WTC11 (cell line): ENCODE results near the gene PRKN. TPM values are rescaled to one million over a fixed set of nuclear protein-coding genes. Genes with fewer than 3 reads are reported as not detected.

ENCODE experiments used
- ATAC-seq: fragments of 200-7000 bp; cut with Tn5 transposase; 2 replicates; pipeline ENCODE4 v1.10.0; 2021; ENCODE audit warnings: mild to moderate bottlenecking, moderate library complexity
- CTCF ChIA-PET: fragments of 300-600 bp; sonication (Branson Sonifier 250); formaldehyde crosslinking; loops from one replicate; lab custom pipeline; 2021; ENCODE audit warnings: antibody characterized with exemption; lab: Charles Lee
- POLR2A ChIA-PET: fragments of 350-600 bp; sonication (Branson Sonifier 250); formaldehyde crosslinking; loops from one replicate; lab custom pipeline; 2021; ENCODE audit warnings: antibody characterized with exemption; lab: Charles Lee
- DNase-seq: peaks from one replicate; pipeline ENCODE4 v3.0.0; 2021; ENCODE audit warnings: low spot score
- H3K27ac Mint-ChIP-seq: 2 replicates; pipeline ENCODE4 v1.8.0; 2021; ENCODE audit warnings: mixed read lengths
- H3K27me3 Mint-ChIP-seq: 2 replicates; pipeline ENCODE4 v1.8.0; 2021; ENCODE audit warnings: low read depth, mild to moderate bottlenecking, moderate library complexity, mixed read lengths
- H3K36me3 Mint-ChIP-seq: 2 replicates; pipeline ENCODE4 v1.8.0; 2021; ENCODE audit warnings: mixed read lengths
- H3K4me1 Mint-ChIP-seq: 2 replicates; pipeline ENCODE4 v1.8.0; 2022; ENCODE audit warnings: mixed read lengths
- H3K4me3 Mint-ChIP-seq: 2 replicates; pipeline ENCODE4 v1.8.0; 2021; ENCODE audit warnings: mild to moderate bottlenecking, moderate library complexity, mixed read lengths
- H3K9me3 Mint-ChIP-seq: 2 replicates; pipeline ENCODE4 v1.8.0; 2021; ENCODE audit warnings: mixed read lengths
- ARID4B ChIP-seq: sonication (generic); formaldehyde crosslinking; IDR thresholded peaks from 2 replicates; pipeline ENCODE4 v1.8.0; 2023; ENCODE audit warnings: missing genetic modification reagents, mild to moderate bottlenecking, borderline replicate concordance
- CBFB ChIP-seq: sonication (generic); formaldehyde crosslinking; IDR thresholded peaks from 2 replicates; pipeline ENCODE4 v1.8.1; 2022; ENCODE audit warnings: mild to moderate bottlenecking, low read depth, missing genetic modification reagents
- CREM ChIP-seq: sonication (generic); formaldehyde crosslinking; IDR thresholded peaks from 2 replicates; pipeline ENCODE4 v1.8.1; 2022; ENCODE audit warnings: mild to moderate bottlenecking, missing genetic modification reagents, moderate library complexity
- NFATC4 ChIP-seq: fragments of 250-450 bp; sonication (Bioruptor Pico); IDR thresholded peaks from 2 replicates; pipeline ENCODE4 v1.9.0; 2021; ENCODE audit warnings: mild to moderate bottlenecking
- ZNF425 ChIP-seq: fragments of 250-450 bp; sonication (Bioruptor Pico); conservative IDR thresholded peaks from 2 replicates; pipeline ENCODE4 v1.9.0; 2021; ENCODE audit warnings: mild to moderate bottlenecking
- total RNA-seq: library from RNA; stranded (reverse); gene quantifications from 3 replicates; pipeline ENCODE4 v1.2.3, GENCODE V29; 2021
- TF ChIP-seq, protein P1 (sequence below): sonication (generic); formaldehyde crosslinking; IDR thresholded peaks from 2 replicates; pipeline ENCODE4 v1.8.0; 2023; ENCODE audit warnings: mild to moderate bottlenecking, missing genetic modification reagents
- TF ChIP-seq, protein P2 (sequence below): sonication (generic); formaldehyde crosslinking; IDR thresholded peaks from 2 replicates; pipeline ENCODE4 v1.8.1; 2023; ENCODE audit warnings: mild to moderate bottlenecking, missing genetic modification reagents, borderline replicate concordance
- TF ChIP-seq, protein P3 (sequence below): sonication (generic); formaldehyde crosslinking; IDR thresholded peaks from 2 replicates; pipeline ENCODE4 v1.8.1; 2023; ENCODE audit warnings: mild to moderate bottlenecking, missing genetic modification reagents, moderate library complexity
- TF ChIP-seq, protein P4 (sequence below): sonication (generic); formaldehyde crosslinking; IDR thresholded peaks from 2 replicates; pipeline ENCODE4 v1.8.0; 2022; ENCODE audit warnings: missing genetic modification reagents

PRKN gene
- total RNA-seq, 1 experiment from 2014 or later = 0.59 TPM

- TF ChIP-seq, protein P1, sequence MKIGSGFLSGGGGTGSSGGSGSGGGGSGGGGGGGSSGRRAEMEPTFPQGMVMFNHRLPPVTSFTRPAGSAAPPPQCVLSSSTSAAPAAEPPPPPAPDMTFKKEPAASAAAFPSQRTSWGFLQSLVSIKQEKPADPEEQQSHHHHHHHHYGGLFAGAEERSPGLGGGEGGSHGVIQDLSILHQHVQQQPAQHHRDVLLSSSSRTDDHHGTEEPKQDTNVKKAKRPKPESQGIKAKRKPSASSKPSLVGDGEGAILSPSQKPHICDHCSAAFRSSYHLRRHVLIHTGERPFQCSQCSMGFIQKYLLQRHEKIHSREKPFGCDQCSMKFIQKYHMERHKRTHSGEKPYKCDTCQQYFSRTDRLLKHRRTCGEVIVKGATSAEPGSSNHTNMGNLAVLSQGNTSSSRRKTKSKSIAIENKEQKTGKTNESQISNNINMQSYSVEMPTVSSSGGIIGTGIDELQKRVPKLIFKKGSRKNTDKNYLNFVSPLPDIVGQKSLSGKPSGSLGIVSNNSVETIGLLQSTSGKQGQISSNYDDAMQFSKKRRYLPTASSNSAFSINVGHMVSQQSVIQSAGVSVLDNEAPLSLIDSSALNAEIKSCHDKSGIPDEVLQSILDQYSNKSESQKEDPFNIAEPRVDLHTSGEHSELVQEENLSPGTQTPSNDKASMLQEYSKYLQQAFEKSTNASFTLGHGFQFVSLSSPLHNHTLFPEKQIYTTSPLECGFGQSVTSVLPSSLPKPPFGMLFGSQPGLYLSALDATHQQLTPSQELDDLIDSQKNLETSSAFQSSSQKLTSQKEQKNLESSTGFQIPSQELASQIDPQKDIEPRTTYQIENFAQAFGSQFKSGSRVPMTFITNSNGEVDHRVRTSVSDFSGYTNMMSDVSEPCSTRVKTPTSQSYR (CRISPR knock-in tag) = no peak
- TF ChIP-seq, all 79 proteins: peak for 0
Measured at GRCh38 chr6:162070639-162071038, 656.9 kb downstream of the PRKN start (continued).

GRCh38 chr6:162069995-162070394 lies 657.6 kb downstream of the PRKN start:
- POLR2A ChIA-PET = no interaction called here
- TF ChIP-seq, protein P2, sequence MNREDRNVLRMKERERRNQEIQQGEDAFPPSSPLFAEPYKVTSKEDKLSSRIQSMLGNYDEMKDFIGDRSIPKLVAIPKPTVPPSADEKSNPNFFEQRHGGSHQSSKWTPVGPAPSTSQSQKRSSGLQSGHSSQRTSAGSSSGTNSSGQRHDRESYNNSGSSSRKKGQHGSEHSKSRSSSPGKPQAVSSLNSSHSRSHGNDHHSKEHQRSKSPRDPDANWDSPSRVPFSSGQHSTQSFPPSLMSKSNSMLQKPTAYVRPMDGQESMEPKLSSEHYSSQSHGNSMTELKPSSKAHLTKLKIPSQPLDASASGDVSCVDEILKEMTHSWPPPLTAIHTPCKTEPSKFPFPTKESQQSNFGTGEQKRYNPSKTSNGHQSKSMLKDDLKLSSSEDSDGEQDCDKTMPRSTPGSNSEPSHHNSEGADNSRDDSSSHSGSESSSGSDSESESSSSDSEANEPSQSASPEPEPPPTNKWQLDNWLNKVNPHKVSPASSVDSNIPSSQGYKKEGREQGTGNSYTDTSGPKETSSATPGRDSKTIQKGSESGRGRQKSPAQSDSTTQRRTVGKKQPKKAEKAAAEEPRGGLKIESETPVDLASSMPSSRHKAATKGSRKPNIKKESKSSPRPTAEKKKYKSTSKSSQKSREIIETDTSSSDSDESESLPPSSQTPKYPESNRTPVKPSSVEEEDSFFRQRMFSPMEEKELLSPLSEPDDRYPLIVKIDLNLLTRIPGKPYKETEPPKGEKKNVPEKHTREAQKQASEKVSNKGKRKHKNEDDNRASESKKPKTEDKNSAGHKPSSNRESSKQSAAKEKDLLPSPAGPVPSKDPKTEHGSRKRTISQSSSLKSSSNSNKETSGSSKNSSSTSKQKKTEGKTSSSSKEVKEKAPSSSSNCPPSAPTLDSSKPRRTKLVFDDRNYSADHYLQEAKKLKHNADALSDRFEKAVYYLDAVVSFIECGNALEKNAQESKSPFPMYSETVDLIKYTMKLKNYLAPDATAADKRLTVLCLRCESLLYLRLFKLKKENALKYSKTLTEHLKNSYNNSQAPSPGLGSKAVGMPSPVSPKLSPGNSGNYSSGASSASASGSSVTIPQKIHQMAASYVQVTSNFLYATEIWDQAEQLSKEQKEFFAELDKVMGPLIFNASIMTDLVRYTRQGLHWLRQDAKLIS = no peak
- TF ChIP-seq CREM (CRISPR knock-in tag) = no peak
- H3K27ac Mint-ChIP-seq = no peak overlapping the region

GRCh38 chr6:162068340-162068739 lies 659.2 kb downstream of the PRKN start:
- POLR2A ChIA-PET = no interaction called here

More at GRCh38 chr6:162069995-162070394, 657.6 kb downstream of the PRKN start:
- no peaks in the 10 kb centered on the region for H3K36me3 Mint-ChIP-seq
- DNase-seq (no peak), ATAC-seq (no peak)
- no peaks in the 10 kb centered on the region for H3K27me3 Mint-ChIP-seq
- no peak overlapping the region for H3K4me3 Mint-ChIP-seq
- peaks cover 26% of the 10 kb centered on the region for H3K9me3 Mint-ChIP-seq
- no peaks in the 10 kb centered on the region for H3K4me1 Mint-ChIP-seq
- CTCF ChIA-PET = no interaction called here

More at GRCh38 chr6:162068340-162068739, 659.2 kb downstream of the PRKN start:
- Mint-ChIP-seq H3K36me3 (no peaks in the 10 kb centered on the region), H3K27ac (no peak overlapping the region), H3K4me1 (no peaks in the 10 kb centered on the region), H3K9me3 (peaks cover 30% of the 10 kb centered on the region), H3K4me3 (no peak overlapping the region)
- TF ChIP-seq CREM (CRISPR knock-in tag) = no peak
- TF ChIP-seq CBFB (CRISPR knock-in tag) = no peak
- TF ChIP-seq, protein P3, sequence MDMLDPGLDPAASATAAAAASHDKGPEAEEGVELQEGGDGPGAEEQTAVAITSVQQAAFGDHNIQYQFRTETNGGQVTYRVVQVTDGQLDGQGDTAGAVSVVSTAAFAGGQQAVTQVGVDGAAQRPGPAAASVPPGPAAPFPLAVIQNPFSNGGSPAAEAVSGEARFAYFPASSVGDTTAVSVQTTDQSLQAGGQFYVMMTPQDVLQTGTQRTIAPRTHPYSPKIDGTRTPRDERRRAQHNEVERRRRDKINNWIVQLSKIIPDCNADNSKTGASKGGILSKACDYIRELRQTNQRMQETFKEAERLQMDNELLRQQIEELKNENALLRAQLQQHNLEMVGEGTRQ (CRISPR knock-in tag) = no peak
- no peak for TF ChIP-seq ZNF425
- no peak for TF ChIP-seq NFATC4 (CRISPR knock-in tag)
- TF ChIP-seq, protein P4, sequence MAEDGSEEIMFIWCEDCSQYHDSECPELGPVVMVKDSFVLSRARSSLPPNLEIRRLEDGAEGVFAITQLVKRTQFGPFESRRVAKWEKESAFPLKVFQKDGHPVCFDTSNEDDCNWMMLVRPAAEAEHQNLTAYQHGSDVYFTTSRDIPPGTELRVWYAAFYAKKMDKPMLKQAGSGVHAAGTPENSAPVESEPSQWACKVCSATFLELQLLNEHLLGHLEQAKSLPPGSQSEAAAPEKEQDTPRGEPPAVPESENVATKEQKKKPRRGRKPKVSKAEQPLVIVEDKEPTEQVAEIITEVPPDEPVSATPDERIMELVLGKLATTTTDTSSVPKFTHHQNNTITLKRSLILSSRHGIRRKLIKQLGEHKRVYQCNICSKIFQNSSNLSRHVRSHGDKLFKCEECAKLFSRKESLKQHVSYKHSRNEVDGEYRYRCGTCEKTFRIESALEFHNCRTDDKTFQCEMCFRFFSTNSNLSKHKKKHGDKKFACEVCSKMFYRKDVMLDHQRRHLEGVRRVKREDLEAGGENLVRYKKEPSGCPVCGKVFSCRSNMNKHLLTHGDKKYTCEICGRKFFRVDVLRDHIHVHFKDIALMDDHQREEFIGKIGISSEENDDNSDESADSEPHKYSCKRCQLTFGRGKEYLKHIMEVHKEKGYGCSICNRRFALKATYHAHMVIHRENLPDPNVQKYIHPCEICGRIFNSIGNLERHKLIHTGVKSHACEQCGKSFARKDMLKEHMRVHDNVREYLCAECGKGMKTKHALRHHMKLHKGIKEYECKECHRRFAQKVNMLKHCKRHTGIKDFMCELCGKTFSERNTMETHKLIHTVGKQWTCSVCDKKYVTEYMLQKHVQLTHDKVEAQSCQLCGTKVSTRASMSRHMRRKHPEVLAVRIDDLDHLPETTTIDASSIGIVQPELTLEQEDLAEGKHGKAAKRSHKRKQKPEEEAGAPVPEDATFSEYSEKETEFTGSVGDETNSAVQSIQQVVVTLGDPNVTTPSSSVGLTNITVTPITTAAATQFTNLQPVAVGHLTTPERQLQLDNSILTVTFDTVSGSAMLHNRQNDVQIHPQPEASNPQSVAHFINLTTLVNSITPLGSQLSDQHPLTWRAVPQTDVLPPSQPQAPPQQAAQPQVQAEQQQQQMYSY = no peak
- TF ChIP-seq ARID4B = no peak
- TF ChIP-seq, all 79 proteins: peak for 0
- ATAC-seq (no peak), DNase-seq (no peak)
- CTCF ChIA-PET = no interaction called here
- H3K27me3 Mint-ChIP-seq = no peaks in the 10 kb centered on the region
